ENCODE data around the gene RABL2A.
"Not testable (repeated sequence)": the region's sequence is repeated elsewhere in the genome, so short reads cannot be mapped to it uniquely, and the experiment has no call there.

The RABL2A gene

GRCh38 chr2:113656031-113656624, 29.1 kb downstream of the RABL2A start:
- H3K4me3 ChIP-seq (ENCODE audit: low read depth, low read length): peak overlapping the region; percentile 48
- DNase-seq (ENCODE audit: low read depth): peak; percentile 84

GRCh38 chr2:113657735-113658134, 30.7 kb downstream of the RABL2A start:
- not testable (repeated sequence) for DNase-seq (ENCODE audit: low read depth); H3K4me3 ChIP-seq (ENCODE audit: low read depth, low read length)

- DNase-seq (ENCODE audit: low read depth); H3K4me3 ChIP-seq (ENCODE audit: low read depth, low read length): not testable (repeated sequence)
Measured at GRCh38 chr2:113663285-113664060, 36.4 kb downstream of the RABL2A start.

DNA sequence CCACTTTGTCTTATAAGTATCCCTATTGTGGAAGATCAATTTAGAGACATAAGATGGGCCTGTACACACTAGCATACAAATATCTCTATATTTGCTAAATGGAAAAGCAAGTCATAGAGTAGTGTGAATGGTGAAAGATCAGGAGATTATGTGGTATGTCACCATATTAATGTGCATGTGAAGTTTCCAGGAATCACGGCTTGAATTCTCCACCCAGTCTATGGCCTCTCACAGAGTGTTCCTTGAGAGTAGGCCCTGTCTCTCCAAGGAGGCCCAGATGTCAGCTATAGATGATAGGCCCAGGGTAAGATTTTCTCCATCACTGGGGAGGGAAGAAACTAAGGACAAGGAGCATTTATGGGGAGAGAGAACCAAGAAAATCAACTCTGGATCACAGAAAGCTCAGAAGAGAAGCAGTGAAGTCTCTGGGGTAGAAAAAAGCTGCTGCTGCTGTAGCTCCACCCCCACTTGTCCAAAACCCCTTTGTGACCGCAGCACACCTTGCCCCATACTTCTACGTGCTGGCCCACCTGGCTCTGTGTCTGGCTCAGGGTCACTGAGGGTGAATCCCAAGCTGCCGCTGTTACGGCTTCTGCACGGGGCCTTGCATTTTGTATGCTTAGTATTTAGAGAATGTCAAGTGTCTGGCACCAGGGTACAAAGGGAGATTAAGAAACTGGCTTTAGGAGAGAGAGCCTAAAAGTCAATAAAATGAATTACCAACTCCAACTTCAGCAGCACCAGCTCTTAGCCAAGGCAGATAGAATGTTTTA, 37.9 kb downstream of the RABL2A start:
- not testable (repeated sequence) for H3K4me3 ChIP-seq (ENCODE audit: low read depth, low read length); DNase-seq (ENCODE audit: low read depth)

GRCh38 chr2:113669013-113669412, 41.9 kb downstream of the RABL2A start:
- H3K4me3 ChIP-seq (ENCODE audit: low read depth, low read length); DNase-seq (ENCODE audit: low read depth): not testable (repeated sequence)

DNA sequence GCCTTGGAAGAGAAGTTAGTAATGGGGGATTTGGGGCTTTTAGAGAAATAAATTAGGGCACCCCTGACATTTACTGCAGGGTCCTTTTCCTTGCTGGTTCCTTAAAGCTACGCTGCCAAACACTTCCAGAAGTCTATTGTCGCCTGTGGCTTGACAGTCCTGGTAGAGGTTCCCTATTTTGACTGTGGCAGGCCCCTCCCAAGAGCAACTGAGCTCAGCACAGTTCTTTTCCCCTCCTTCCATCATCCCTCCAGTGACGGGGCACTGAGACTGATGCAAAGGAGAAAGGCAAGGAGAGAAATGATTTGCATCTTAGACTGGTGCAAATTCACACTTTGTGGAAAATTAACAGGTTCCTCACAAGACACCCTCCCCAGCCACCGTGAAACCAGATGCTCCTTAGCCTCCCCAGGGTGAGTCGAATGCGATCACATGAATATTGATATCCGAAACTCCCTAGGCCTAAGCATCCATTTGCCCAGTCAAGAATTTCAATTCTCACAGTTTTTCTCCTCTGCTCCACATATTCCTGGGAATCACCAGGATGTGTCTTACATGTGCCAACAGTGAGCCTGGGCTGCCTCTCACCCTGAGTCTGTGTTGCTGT, 45.4 kb downstream of the RABL2A start:
- no peak overlapping the region for H3K4me3 ChIP-seq (ENCODE audit: low read depth, low read length)
- no peak for DNase-seq (ENCODE audit: low read depth)
- no peak for TF ChIP-seq MYC (IDR thresholded peaks at IDR 0.05; ENCODE audit: low read depth, low read length)
- TF ChIP-seq, protein P1, sequence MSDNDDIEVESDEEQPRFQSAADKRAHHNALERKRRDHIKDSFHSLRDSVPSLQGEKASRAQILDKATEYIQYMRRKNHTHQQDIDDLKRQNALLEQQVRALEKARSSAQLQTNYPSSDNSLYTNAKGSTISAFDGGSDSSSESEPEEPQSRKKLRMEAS (IDR thresholded peaks at IDR 0.05; ENCODE audit: low read depth, low read length): no peak
- no peak for TF ChIP-seq POLR2A (IDR thresholded peaks at IDR 0.05; ENCODE audit: extremely low read depth, insufficient read length)
- TF ChIP-seq, protein P2, sequence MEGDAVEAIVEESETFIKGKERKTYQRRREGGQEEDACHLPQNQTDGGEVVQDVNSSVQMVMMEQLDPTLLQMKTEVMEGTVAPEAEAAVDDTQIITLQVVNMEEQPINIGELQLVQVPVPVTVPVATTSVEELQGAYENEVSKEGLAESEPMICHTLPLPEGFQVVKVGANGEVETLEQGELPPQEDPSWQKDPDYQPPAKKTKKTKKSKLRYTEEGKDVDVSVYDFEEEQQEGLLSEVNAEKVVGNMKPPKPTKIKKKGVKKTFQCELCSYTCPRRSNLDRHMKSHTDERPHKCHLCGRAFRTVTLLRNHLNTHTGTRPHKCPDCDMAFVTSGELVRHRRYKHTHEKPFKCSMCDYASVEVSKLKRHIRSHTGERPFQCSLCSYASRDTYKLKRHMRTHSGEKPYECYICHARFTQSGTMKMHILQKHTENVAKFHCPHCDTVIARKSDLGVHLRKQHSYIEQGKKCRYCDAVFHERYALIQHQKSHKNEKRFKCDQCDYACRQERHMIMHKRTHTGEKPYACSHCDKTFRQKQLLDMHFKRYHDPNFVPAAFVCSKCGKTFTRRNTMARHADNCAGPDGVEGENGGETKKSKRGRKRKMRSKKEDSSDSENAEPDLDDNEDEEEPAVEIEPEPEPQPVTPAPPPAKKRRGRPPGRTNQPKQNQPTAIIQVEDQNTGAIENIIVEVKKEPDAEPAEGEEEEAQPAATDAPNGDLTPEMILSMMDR (IDR thresholded peaks at IDR 0.05; ENCODE audit: low read depth, low read length): no peak

DNA sequence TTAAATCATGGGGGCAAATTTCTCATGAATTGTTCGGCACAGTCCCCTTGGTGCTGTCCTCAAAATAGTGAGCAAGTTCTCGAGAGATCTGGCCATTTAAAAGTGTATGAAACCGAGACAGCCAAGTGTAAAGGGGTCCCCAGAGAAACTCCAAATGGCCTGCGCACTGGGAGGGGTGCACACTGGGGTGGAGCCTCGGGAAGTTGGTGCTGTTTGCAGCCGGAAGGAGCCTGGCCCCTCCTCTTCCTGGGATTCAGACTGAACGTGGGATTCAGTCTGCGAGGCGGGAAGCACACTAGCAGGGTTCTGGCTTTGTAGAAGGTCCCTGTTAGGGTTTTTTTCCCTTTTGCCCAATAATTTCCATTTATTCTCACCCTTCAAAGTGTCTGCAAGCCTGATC, 48.8 kb downstream of the RABL2A start:
- no peak overlapping the region for H3K4me3 ChIP-seq (ENCODE audit: low read depth, low read length)
- DNase-seq (ENCODE audit: low read depth): no peak
- TF ChIP-seq, protein P1 (IDR thresholded peaks at IDR 0.05; ENCODE audit: low read depth, low read length): no peak
- no peak for TF ChIP-seq POLR2A (IDR thresholded peaks at IDR 0.05; ENCODE audit: extremely low read depth, insufficient read length)
- TF ChIP-seq, protein P2 (IDR thresholded peaks at IDR 0.05; ENCODE audit: low read depth, low read length): no peak
- no peak for TF ChIP-seq MYC (IDR thresholded peaks at IDR 0.05; ENCODE audit: low read depth, low read length)

DNA sequence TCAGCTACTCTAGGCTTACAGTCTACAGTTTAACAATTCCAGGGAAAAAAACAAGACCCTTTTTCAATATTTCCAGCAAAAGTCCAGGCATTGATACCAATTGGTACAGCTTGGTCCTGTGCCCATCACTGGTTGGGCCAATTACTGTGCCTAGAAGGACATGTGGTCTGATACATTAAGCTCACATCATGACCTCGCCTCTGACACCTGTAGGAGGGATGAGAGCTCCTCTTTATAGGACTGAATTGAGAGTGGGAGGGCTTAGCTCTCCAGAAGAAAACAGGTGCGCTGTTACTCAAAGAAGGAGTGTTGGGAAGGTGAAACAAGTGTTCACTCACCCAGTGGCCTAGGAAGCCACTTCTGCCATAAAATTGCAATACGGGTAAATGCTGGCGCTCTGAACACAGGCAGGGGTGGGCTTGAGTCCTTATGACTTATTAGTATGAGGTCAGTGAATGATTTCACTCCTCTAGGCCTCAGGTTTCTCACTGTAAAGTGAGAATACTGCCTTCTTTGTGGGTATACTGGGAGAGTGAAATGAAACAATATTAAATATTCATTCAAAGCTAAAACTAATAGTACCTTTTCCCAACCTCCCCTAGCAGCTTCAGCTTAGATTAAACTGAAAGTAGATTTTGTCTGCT, 49.7 kb downstream of the RABL2A start:
- H3K4me3 ChIP-seq (ENCODE audit: low read depth, low read length): no peak overlapping the region
- TF ChIP-seq, protein P1 (IDR thresholded peaks at IDR 0.05; ENCODE audit: low read depth, low read length): no peak
- no peak for TF ChIP-seq POLR2A (IDR thresholded peaks at IDR 0.05; ENCODE audit: extremely low read depth, insufficient read length)
- TF ChIP-seq, protein P2 (IDR thresholded peaks at IDR 0.05; ENCODE audit: low read depth, low read length): no peak
- TF ChIP-seq MYC (IDR thresholded peaks at IDR 0.05; ENCODE audit: low read depth, low read length): no peak
- DNase-seq (ENCODE audit: low read depth): no peak
